ENCODE data around the gene ING3. TPM values are rescaled to one million over a fixed set of nuclear protein-coding genes. Genes with fewer than 3 reads are reported as not detected.
A peak's percentile ranks its signal among the peaks of the same experiment; 100 is the strongest.

Gene ING3
- total and polyA plus RNA-seq, 2 donors (not counting 3 experiments of a cell fraction or from before 2014, with no cell fraction given) = 8.7 to 19.6 TPM

DNA sequence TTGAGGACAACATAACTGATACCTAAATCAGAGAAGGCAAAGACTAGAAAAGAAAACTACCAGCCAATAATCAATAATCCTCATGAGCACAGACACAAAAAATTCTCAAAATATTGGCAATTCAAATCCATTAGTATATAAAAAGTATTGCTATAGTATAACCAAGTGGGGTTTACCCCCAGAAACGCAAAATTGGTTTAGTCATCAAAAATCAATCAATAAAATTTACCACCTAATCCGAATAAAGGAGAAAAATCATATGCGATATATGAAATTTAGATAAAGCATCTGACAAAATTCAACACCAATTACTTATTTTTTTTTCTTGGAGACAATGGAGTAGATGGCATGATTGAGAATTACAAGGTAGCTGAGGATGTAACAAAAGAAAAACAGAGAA is 11.2 kb upstream of the ING3 start:
- ChIA-PET POLR2A (no interaction called here), CTCF (interaction anchor here (6.1 kb wide), 1 partner anchor 147 kb away, joined by 64 read pairs; no protein-coding TSS in a partner anchor)
- H3K27ac ChIP-seq (ENCODE audit: insufficient read depth, low read depth, low read length) = no peak overlapping the region

DNA sequence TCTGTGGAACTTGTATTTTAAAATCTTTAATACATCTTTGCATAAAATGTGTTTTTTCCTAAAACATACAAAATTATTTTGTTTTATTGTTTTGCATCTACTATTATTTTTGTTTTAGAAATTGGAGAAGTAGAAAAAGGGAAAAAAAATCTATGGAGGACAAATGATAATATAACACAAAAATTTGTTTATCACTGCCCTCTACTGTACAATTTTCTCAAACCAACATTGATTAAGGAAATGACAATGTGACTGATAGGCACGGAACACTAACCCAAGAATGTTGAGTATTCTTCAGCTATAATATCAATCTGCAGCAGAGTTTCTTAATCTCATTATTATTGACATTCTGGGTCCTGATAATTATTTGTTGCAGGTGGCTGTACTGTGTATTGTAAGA is 9.5 kb upstream of the ING3 start:
- Histone ChIP-seq H3K79me2 (ENCODE audit: control insufficient read depth, insufficient read depth, low read length) (no peaks in the 10 kb centered on the region), H3K9ac (replicated peaks; ENCODE audit: extremely low read depth, insufficient read depth, low read length) (peak overlapping the region; percentile 42), H3K4me1 (ENCODE audit: control insufficient read depth, extremely low read depth, insufficient read depth, low read length) (peaks cover 46% of the 10 kb centered on the region), H3K4me3 (replicated peaks in 1 of 3; ENCODE audit: insufficient read depth in 1 of 3, low read depth in 1 of 3, low read length in 3 of 3) (no peak overlapping the region), H3K9me3 (replicated peaks; ENCODE audit: control insufficient read depth, insufficient read depth, low read length) (no peaks in the 10 kb centered on the region), H3K9me1 (replicated peaks; ENCODE audit: control insufficient read depth, extremely low read depth, insufficient read depth, low read length) (no peaks in the 10 kb centered on the region), H3K27ac (ENCODE audit: insufficient read depth, low read depth, low read length) (peak overlapping the region; percentile 87), H4K20me1 (replicated peaks; ENCODE audit: control insufficient read depth, extremely low read depth, insufficient read depth, low read length) (no peaks in the 10 kb centered on the region), H3K36me3 (ENCODE audit: control insufficient read depth in 2 of 2, extremely low read depth in 1 of 2, insufficient read depth in 2 of 2, low read length in 2 of 2) (no peaks in the 10 kb centered on the region), H3K27me3 (ENCODE audit: control insufficient read depth in 2 of 2, insufficient read depth in 2 of 2, low read length in 2 of 2) (no peaks in the 10 kb centered on the region), H3K4me2 (ENCODE audit: insufficient read depth, low read length) (peak overlapping the region; percentile 49), H2AFZ (ENCODE audit: low read depth, low read length) (no peak overlapping the region)
- ChIA-PET CTCF (interaction anchor here (0.6 to 6.1 kb wide), 18 partner anchors 9 to 216 kb away, joined by 3 to 64 read pairs (median 4); partner anchors contain the start of genes ING3 and TSPAN12), POLR2A (no interaction called here)
- FAIRE-seq = peak; percentile 71
- peak; percentile 75 for DNase-seq (ENCODE audit: low read depth, low spot score)
- TF ChIP-seq, protein P1, sequence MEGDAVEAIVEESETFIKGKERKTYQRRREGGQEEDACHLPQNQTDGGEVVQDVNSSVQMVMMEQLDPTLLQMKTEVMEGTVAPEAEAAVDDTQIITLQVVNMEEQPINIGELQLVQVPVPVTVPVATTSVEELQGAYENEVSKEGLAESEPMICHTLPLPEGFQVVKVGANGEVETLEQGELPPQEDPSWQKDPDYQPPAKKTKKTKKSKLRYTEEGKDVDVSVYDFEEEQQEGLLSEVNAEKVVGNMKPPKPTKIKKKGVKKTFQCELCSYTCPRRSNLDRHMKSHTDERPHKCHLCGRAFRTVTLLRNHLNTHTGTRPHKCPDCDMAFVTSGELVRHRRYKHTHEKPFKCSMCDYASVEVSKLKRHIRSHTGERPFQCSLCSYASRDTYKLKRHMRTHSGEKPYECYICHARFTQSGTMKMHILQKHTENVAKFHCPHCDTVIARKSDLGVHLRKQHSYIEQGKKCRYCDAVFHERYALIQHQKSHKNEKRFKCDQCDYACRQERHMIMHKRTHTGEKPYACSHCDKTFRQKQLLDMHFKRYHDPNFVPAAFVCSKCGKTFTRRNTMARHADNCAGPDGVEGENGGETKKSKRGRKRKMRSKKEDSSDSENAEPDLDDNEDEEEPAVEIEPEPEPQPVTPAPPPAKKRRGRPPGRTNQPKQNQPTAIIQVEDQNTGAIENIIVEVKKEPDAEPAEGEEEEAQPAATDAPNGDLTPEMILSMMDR (IDR thresholded peaks at IDR 0.05; ENCODE audit: extremely low read depth in 1 of 2, insufficient read depth in 1 of 2, low read depth in 1 of 2, low read length in 2 of 2) = peak in 1 of 2 donors; percentile 26
- TF ChIP-seq POLR2AphosphoS5 (IDR thresholded peaks at IDR 0.05; ENCODE audit: insufficient read depth, low read depth, low read length) = no peak
- dilution Hi-C loops (cut with MboI; ENCODE audit: extremely low pct_ligation_motif_present, low sequenced_read_pairs) = no loop called here
- BruUV-seq (replicated peaks) = no TSS peak
- intact Hi-C loops (cut with micrococcal nuclease) = loop anchor here (1.0 to 10.0 kb wide), 8 partner anchors 10 to 536 kb away; no protein-coding TSS in a partner anchor

More for the DNA sequence above, 11.2 kb upstream of the ING3 start:
- dilution Hi-C loops (cut with MboI; ENCODE audit: extremely low pct_ligation_motif_present, low sequenced_read_pairs) (no loop called here), intact Hi-C loops (cut with micrococcal nuclease) (no loop called here)
- H3K9ac ChIP-seq (replicated peaks; ENCODE audit: extremely low read depth, insufficient read depth, low read length) = no peak overlapping the region
- BruUV-seq (replicated peaks) = no TSS peak
- peaks cover 39% of the 10 kb centered on the region for H3K4me1 ChIP-seq (ENCODE audit: control insufficient read depth, extremely low read depth, insufficient read depth, low read length)
- H3K4me2 ChIP-seq (ENCODE audit: insufficient read depth, low read length) = no peak overlapping the region
- no peak for DNase-seq (ENCODE audit: low read depth, low spot score)
- H3K9me3 ChIP-seq (replicated peaks; ENCODE audit: control insufficient read depth, insufficient read depth, low read length) = no peaks in the 10 kb centered on the region
- no peak overlapping the region for H3K4me3 ChIP-seq (replicated peaks in 1 of 3; ENCODE audit: insufficient read depth in 1 of 3, low read depth in 1 of 3, low read length in 3 of 3)
- H4K20me1 ChIP-seq (replicated peaks; ENCODE audit: control insufficient read depth, extremely low read depth, insufficient read depth, low read length) = no peaks in the 10 kb centered on the region
- TF ChIP-seq POLR2AphosphoS5 (IDR thresholded peaks at IDR 0.05; ENCODE audit: insufficient read depth, low read depth, low read length) (no peak), FOS (IDR thresholded peaks at IDR 0.05; ENCODE audit: borderline replicate concordance, insufficient read depth, low read length) (no peak), EZH2 (IDR thresholded peaks at IDR 0.05; ENCODE audit: borderline replicate concordance, low read depth, low read length, severe bottlenecking) (no peak), GATA2 (IDR thresholded peaks at IDR 0.05; ENCODE audit: insufficient read depth, insufficient read length, low read depth, low read length) (no peak)
- TF ChIP-seq, protein P1 (IDR thresholded peaks at IDR 0.05; ENCODE audit: extremely low read depth in 1 of 2, insufficient read depth in 1 of 2, low read depth in 1 of 2, low read length in 2 of 2) = no peak
- H3K27me3 ChIP-seq (ENCODE audit: control insufficient read depth in 2 of 2, insufficient read depth in 2 of 2, low read length in 2 of 2) = no peaks in the 10 kb centered on the region
- FAIRE-seq = no peak
- no peaks in the 10 kb centered on the region for H3K9me1 ChIP-seq (replicated peaks; ENCODE audit: control insufficient read depth, extremely low read depth, insufficient read depth, low read length)
- no peak overlapping the region for H2AFZ ChIP-seq (ENCODE audit: low read depth, low read length)
- no peaks in the 10 kb centered on the region for H3K79me2 ChIP-seq (ENCODE audit: control insufficient read depth, insufficient read depth, low read length)
- no peaks in the 10 kb centered on the region for H3K36me3 ChIP-seq (ENCODE audit: control insufficient read depth in 2 of 2, extremely low read depth in 1 of 2, insufficient read depth in 2 of 2, low read length in 2 of 2)
